Activated naive CD8-positive, alpha-beta T cell (primary cell): ENCODE data around the gene SIRPA.

Source experiments
- H3K27ac Mint-ChIP-seq: one replicate; pipeline ENCODE4 v1.8.0; 2021; ENCODE audit warnings: mixed read lengths
- H3K27me3 Mint-ChIP-seq: one replicate; pipeline ENCODE4 v1.8.0; 2021; ENCODE audit warnings: mixed read lengths
- H3K36me3 Mint-ChIP-seq: one replicate; pipeline ENCODE4 v1.8.0; 2021; ENCODE audit warnings: mixed read lengths
- H3K4me1 Mint-ChIP-seq: one replicate; pipeline ENCODE4 v1.8.0; 2021; ENCODE audit warnings: low read depth, mixed read lengths
- H3K4me3 Mint-ChIP-seq: one replicate; pipeline ENCODE4 v1.8.0; 2021; ENCODE audit warnings: mild to moderate bottlenecking, mixed read lengths
- H3K9me3 Mint-ChIP-seq: one replicate; pipeline ENCODE4 v1.8.0; 2021; ENCODE audit warnings: low read depth, mixed read lengths

The SIRPA gene

DNA sequence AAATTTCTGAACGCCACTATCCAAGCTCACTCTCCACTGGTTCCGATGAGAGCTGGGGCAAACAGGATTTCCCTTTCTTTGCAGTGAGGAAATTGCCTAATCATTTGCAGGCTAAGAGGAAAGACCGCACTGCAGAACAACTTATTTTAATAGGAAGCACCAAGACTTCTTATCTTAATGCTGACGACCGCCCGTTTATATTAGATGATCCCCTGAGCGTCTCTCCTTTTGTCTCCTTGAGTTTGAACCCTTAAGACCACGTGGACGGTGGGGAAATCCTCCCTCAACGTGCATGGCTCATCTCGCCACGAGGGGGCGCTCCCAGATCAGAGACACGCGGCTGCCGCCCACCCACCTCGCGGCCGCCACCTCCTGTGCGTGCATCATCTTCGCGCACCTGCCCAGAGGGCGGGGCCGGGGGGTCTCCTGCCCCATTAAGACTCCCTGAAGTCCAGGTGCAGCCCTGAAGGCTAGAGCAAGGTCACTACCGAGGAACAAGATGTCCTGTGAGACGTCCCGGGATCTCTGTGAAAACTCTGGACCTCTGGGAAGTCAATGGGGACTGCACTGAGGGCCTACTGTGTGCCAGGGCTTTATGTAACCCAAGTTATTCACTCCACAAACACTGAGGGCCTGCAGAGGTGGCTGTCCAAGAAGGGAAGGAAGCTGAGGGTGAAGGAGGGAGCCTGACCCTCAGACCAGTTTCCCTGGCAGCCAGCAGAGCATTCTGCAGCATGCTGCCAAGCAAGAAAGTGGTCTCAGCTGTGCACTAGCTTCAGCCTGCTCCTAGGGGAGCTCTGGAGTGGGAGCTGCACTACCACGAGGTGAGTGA lies 70.5 kb downstream of the SIRPA start:
- peaks cover 15% of the 10 kb centered on the region for H3K27me3 Mint-ChIP-seq
- H3K27ac Mint-ChIP-seq, result peak overlapping the region; percentile 75
- H3K36me3 Mint-ChIP-seq, result no peaks in the 10 kb centered on the region
- H3K4me3 Mint-ChIP-seq, result peak overlapping the region; percentile 80
- peaks cover 10% of the 10 kb centered on the region for H3K4me1 Mint-ChIP-seq
- no peaks in the 10 kb centered on the region for H3K9me3 Mint-ChIP-seq

DNA sequence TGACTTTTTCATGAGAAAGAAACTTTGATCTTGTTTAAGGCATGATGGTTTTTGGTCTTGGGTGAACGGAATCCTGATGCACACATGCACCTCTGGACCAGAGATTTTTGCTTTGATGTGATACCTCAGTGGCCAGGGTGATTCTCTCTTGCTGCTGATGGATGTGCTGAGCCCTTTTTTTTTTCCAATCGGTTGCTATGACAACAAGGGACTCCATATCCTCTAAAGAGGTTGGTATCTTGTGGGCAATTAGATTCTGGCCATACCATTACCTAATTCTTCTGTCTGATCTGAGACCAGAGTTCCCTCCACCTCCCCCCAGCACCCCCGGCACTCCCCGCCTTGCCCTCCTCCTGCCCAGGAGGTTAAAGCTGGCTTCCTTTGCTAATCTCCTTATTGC lies 73.8 kb downstream of the SIRPA start:
- peaks cover 11% of the 10 kb centered on the region for H3K27me3 Mint-ChIP-seq
- no peak overlapping the region for H3K27ac Mint-ChIP-seq
- H3K9me3 Mint-ChIP-seq, result no peaks in the 10 kb centered on the region
- peaks cover 10% of the 10 kb centered on the region for H3K4me1 Mint-ChIP-seq
- no peak overlapping the region for H3K4me3 Mint-ChIP-seq
- no peaks in the 10 kb centered on the region for H3K36me3 Mint-ChIP-seq

- Mint-ChIP-seq H3K9me3 (no peaks in the 10 kb centered on the region), H3K27ac (no peak overlapping the region), H3K4me3 (no peak overlapping the region), H3K36me3 (no peaks in the 10 kb centered on the region), H3K4me1 (no peaks in the 10 kb centered on the region), H3K27me3 (peaks cover 10% of the 10 kb centered on the region)
These were observed 76.8 kb downstream of the SIRPA start for GRCh38 chr20:1971893-1972586.

- Mint-ChIP-seq H3K27me3 (peaks cover 13% of the 10 kb centered on the region), H3K36me3 (no peaks in the 10 kb centered on the region), H3K27ac (peak overlapping the region; percentile 12), H3K4me3 (no peak overlapping the region), H3K4me1 (no peaks in the 10 kb centered on the region), H3K9me3 (no peaks in the 10 kb centered on the region)
These were observed 78.6 kb downstream of the SIRPA start for GRCh38 chr20:1973601-1974440.

- Mint-ChIP-seq H3K4me3 (no peak overlapping the region), H3K4me1 (no peaks in the 10 kb centered on the region), H3K36me3 (no peaks in the 10 kb centered on the region), H3K27me3 (peaks cover 14% of the 10 kb centered on the region), H3K9me3 (no peaks in the 10 kb centered on the region), H3K27ac (no peak overlapping the region)
These were observed 80.1 kb downstream of the SIRPA start for GRCh38 chr20:1975291-1975690.

GRCh38 chr20:1979106-1979778 lies 84.0 kb downstream of the SIRPA start:
- H3K4me1 Mint-ChIP-seq, result no peaks in the 10 kb centered on the region
- H3K36me3 Mint-ChIP-seq, result no peaks in the 10 kb centered on the region
- no peak overlapping the region for H3K4me3 Mint-ChIP-seq
- H3K27me3 Mint-ChIP-seq, result peaks cover 10% of the 10 kb centered on the region
- no peak overlapping the region for H3K27ac Mint-ChIP-seq
- H3K9me3 Mint-ChIP-seq, result no peaks in the 10 kb centered on the region

GRCh38 chr20:1982686-1983085 lies 87.5 kb downstream of the SIRPA start:
- Mint-ChIP-seq H3K36me3 (no peaks in the 10 kb centered on the region), H3K27ac (no peak overlapping the region), H3K9me3 (no peaks in the 10 kb centered on the region), H3K27me3 (peaks cover 17% of the 10 kb centered on the region), H3K4me3 (no peak overlapping the region), H3K4me1 (no peaks in the 10 kb centered on the region)

- Mint-ChIP-seq H3K4me3 (no peak overlapping the region), H3K27ac (no peak overlapping the region)
These were observed 88.1 kb downstream of the SIRPA start for GRCh38 chr20:1983301-1983700.

DNA sequence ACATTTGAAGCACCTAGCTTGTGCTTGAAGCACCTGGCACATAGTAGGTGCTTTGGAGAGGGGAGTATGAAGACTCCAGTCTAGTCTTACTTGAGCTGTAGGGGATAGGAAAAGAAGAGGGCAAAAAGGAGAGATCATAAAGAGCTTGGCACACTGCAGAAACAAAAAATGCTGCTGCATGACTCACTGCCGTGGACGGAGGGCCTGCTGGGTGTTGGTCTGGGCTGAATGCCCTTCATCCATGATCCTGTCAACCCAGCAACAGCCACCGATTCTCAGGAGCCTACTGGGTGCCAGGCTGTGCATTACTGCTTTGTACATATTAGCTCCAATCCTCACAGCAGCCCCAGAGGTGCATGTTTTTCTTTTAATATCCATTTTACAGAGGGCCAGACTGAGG lies 92.6 kb downstream of the SIRPA start:
- H3K27me3 Mint-ChIP-seq, result peaks cover 20% of the 10 kb centered on the region
- no peaks in the 10 kb centered on the region for H3K36me3 Mint-ChIP-seq
- no peaks in the 10 kb centered on the region for H3K9me3 Mint-ChIP-seq
- no peaks in the 10 kb centered on the region for H3K4me1 Mint-ChIP-seq
- H3K27ac Mint-ChIP-seq, result no peak overlapping the region
- no peak overlapping the region for H3K4me3 Mint-ChIP-seq

More at GRCh38 chr20:1983301-1983700, 88.1 kb downstream of the SIRPA start:
- H3K36me3 Mint-ChIP-seq, result no peaks in the 10 kb centered on the region
- no peaks in the 10 kb centered on the region for H3K9me3 Mint-ChIP-seq
- H3K4me1 Mint-ChIP-seq, result no peaks in the 10 kb centered on the region
- H3K27me3 Mint-ChIP-seq, result peaks cover 17% of the 10 kb centered on the region
